NCI-H1930 (cell line): ENCODE data around the gene SCEL.
"Not testable (repeated sequence)": the region's sequence is repeated elsewhere in the genome, so short reads cannot be mapped to it uniquely, and the experiment has no call there.

Experiments
- DNase-seq, 2 experiments: peaks; one replicate each; lab custom pipeline; 2025; lab: John Stamatoyannopoulos, UW

Gene SCEL, protein sequence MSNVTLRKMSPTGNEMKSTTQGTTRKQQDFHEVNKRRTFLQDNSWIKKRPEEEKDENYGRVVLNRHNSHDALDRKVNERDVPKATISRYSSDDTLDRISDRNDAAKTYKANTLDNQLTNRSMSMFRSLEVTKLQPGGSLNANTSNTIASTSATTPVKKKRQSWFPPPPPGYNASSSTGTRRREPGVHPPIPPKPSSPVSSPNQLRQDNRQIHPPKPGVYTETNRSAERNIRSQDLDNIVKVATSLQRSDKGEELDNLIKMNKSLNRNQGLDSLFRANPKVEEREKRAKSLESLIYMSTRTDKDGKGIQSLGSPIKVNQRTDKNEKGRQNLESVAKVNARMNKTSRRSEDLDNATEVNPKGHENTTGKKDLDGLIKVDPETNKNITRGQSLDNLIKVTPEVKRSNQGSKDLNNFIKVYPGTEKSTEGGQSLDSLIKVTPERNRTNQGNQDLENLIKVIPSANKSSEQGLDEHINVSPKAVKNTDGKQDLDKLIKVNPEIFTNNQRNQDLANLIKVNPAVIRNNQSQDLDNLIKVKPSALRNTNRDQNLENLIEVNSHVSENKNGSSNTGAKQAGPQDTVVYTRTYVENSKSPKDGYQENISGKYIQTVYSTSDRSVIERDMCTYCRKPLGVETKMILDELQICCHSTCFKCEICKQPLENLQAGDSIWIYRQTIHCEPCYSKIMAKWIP

GRCh38 chr13:77535448-77535847 is at the start of gene SCEL:
TSS of gene SCEL (plus strand) at chr13:77535706. CDS start at chr13:77555876, 20,170 bp downstream.
- no peak for DNase-seq

GRCh38 chr13:77489566-77490337 is 45.8 kb upstream of the SCEL start:
- no peak for DNase-seq

GRCh38 chr13:77492982-77493381 is 42.5 kb upstream of the SCEL start:
- DNase-seq, result no peak

DNA sequence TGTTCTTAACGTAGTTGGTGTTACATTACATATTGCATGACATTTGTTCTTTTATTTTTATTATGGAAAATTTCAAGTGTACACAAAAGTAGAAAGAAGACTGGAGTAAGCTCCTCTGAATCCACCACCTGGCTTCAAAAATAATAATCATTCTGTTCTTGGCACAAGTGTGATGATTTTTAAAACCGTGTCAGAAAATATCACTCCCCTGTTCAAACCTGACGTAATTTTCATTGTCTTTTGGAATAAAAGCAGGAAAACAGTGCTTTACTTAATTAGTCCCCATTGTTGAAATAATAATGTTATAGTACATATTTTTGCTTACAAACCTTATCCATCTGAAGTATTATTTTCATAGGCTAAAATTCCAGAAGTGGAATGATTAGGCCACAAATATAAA is 41.3 kb upstream of the SCEL start:
- DNase-seq, result no peak

DNA sequence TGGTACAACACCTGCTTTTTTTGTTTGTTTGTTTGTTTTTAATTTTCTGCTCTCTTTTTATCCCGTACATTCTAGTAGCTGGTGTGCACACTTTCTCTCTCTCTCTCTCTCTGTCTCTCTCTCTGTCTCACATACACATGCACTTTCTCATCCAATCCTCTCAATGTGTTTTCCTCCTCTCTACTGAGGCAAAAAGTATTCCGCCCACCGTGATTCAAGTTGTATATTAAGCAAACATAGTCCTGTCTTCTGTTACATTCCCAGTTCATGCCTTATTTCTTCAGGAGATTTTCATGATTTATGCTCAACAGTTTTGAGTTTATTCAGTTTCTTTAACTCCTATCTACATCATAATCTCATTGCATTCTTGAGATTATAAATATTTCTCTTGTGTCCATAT is 38.2 kb upstream of the SCEL start:
- no peak for DNase-seq

DNA sequence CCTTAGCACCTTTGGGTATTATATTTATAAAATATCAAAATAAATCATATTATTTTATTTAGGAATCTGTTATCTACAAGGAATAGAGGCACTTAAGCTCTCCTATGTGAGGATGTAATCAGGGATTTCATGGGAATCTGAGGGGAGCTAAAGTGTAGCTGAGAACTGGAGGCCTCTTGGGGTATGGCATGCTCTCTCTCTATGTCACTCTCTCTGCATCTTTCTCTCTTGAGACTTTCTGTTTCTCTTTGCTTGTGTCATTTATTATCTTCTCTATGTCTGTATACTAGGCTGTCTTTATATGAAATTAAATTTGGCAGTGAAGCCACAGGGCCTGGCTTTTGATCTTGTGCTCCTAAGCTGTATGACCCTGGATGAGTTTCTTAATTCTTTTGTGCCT is 37.7 kb upstream of the SCEL start:
- no peak for DNase-seq

GRCh38 chr13:77502104-77502720 is 33.3 kb upstream of the SCEL start:
- DNase-seq, result no peak

GRCh38 chr13:77503398-77503797 is 32.1 kb upstream of the SCEL start:
- DNase-seq, result no peak

DNA sequence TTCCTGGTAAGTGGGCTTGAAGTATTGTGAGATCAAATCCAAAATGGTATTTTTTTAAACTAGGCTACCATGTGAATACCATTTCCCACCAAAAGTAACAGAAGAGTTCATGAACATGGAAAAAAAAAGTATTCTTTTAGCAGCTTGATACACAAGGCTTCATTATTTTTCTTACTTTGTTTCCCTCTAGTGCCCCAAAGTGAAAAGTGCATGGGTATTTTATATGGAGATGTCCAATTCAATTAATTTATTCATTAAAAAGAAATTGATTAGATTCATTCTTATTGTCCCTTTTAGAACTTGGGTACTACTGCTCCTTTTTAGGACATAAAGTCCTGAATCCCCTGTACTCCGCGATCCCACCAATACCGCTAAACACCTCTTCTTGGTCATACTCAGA is 28.6 kb upstream of the SCEL start:
- no peak for DNase-seq

DNA sequence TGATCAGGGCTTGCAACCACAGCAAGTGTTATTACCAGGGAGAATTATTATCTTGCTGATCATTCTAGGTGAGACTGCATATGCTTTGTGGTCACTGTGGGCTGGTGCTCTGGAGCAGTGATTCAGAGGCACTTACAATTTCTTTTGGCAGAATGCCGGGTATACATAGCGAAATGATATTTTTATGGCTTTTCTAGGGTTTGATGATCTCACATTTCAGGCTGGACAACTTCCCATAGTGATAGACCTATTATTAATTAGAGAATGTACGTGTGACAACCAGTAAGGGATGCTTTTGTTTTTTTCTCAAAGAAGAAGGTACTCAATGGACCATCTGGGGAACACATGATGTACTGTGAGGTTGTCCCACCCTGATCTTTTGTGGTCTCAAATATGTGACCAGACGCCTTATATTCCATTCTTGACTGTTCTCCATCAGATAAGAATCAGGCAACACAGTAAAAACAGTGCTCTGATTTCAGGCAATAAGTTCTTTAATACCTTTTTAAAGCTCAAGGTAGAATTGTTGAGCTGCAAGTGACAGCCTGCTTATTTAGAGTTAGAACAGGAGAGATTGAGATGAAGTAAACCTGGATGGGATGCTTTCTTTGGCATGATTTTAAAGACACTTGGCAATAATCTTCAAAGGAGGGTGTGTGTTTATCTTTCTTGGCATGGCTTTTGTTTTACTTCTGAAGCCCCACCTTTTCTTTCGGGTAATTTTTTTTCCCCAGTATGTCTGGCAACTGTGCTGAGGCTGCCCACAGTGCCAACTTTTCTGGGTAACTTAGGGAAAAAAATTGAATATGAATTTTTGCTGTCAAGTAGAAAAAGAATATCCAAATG is 27.4 kb upstream of the SCEL start:
- no peak for DNase-seq

GRCh38 chr13:77508959-77509620 is 26.4 kb upstream of the SCEL start:
- DNase-seq, result no peak

GRCh38 chr13:77510156-77510555 is 25.4 kb upstream of the SCEL start:
- no peak for DNase-seq

DNA sequence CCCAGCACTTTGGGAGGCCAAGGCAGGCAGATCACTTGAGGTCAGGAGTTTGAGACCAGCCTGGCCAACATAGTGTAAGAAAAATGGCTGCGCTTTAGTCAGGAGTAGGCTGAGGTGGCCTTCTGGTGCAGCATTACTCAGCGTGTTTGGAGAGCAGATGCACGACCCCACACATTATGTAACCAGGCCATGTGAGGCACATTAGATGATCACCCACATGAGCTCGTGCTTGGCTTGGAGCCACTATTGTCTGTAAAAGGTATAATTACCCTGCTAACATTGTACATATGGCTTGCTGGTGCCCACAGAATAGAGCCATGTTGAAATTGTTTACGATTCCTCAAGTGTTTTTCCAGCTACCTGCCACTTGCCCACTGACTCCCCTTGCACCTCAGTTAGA is 24.0 kb upstream of the SCEL start:
- DNase-seq, result no peak

DNA sequence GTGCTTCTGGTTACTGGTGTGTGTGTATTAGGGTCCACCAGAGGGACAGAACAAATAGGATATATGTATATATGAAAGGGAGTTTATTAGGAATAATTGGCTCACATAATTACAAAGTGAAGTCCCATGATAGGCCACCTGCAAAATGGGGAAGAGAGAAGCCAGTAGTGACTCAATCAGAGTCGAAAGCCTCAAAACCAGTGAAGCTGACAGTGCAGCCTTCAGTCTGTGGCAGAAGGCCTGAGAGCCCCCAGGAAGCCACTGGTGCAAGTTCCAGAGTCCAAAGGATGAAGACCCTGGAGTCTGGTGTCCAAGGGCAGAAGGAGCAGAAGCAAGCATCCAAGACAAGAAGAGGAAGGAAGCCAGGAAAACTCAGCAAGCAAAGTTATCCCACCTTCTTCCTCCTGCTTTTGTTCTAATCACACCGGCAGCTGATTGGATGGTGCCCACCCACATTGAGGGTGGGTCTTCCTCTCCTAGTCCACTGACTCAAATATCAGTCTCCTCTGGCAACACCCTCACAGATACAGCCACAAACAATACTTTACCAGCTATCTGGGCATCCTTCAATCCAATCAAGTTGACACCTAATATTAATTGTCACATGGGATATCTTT is 21.7 kb upstream of the SCEL start:
- no peak for DNase-seq

GRCh38 chr13:77514336-77514726 is 21.2 kb upstream of the SCEL start:
- DNase-seq, result no peak

DNA sequence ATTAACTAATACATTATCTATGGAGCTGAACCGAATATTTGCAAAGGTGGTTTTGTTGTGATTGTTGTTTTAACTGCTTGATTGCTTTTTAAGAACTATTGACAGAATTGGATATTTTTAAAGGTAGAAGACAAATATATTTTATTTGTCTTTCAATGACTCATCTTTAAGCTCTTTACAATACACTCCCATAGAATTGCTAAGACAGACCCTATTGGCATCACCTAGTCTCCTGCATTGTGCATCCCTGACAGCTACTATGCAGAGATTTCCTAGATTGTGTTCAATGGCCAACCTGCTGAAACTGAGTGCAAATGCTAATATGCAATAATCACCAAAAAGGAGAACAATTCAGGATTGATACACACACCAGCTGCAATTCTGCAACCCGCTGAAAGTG is 19.7 kb upstream of the SCEL start:
- no peak for DNase-seq

GRCh38 chr13:77516342-77516789 is 19.1 kb upstream of the SCEL start:
- no peak for DNase-seq

- DNase-seq, result no peak
Observed at GRCh38 chr13:77518266-77518665, 17.2 kb upstream of the SCEL start.

DNA sequence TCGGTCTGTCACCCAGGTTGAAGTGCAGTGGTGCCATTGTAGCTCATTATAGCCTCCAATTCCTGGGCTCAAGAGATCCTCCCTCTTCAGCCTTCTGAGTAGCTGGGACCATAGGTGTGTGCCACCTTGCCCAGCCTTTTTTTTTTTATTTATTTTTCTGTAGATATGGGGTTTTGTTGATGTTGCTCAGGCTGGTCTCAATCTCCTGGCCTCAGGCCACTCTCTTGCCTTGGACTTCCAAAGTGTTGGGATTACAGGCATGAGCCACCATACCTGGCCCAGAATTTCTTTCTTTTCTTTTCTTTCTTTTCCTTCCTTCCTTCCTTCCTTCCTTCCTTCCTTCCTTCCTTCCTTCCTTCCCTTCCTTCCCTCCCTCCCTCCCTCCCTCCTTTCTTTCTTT is 16.1 kb upstream of the SCEL start:
- DNase-seq, result not testable (repeated sequence)

DNA sequence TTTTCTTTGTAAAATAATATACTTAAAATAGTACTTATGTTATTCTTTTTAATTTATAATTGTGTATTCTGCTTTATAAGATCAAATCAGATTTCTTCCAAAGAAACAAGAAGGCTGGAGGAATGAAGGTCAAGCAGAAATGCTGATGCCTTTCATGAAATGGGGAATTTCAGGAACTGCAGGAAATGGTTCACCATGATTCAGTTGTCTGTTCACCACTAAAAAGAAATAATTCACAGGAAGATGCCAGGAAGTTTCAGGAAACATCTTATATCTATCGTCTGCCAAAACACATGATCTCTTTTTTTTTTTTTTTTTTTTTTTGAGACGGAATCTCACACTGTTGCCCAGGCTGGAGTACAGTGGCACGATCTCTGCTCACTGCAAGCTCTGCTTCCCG is 15.7 kb upstream of the SCEL start:
- DNase-seq, result no peak
